Daoy (cell line): ENCODE results near the gene PTPMT1. TPM values are rescaled to one million over a fixed set of nuclear protein-coding genes. Genes with fewer than 3 reads are reported as not detected.

ENCODE experiments used
- DNase-seq: peaks from one replicate; pipeline ENCODE4 v3.0.0-alpha.2; 2015; ENCODE audit warnings: low read depth
- total RNA-seq: library from RNA; depleted of rRNA; stranded (reverse); fragments of >200 nt; shearing (Covaris generic); gene quantifications from 2 replicates; pipeline ENCODE4 v1.2.3, GENCODE V29; 2014

The PTPMT1 gene
- total RNA-seq, 1 experiment from 2014 or later, result 62.2 TPM

DNA sequence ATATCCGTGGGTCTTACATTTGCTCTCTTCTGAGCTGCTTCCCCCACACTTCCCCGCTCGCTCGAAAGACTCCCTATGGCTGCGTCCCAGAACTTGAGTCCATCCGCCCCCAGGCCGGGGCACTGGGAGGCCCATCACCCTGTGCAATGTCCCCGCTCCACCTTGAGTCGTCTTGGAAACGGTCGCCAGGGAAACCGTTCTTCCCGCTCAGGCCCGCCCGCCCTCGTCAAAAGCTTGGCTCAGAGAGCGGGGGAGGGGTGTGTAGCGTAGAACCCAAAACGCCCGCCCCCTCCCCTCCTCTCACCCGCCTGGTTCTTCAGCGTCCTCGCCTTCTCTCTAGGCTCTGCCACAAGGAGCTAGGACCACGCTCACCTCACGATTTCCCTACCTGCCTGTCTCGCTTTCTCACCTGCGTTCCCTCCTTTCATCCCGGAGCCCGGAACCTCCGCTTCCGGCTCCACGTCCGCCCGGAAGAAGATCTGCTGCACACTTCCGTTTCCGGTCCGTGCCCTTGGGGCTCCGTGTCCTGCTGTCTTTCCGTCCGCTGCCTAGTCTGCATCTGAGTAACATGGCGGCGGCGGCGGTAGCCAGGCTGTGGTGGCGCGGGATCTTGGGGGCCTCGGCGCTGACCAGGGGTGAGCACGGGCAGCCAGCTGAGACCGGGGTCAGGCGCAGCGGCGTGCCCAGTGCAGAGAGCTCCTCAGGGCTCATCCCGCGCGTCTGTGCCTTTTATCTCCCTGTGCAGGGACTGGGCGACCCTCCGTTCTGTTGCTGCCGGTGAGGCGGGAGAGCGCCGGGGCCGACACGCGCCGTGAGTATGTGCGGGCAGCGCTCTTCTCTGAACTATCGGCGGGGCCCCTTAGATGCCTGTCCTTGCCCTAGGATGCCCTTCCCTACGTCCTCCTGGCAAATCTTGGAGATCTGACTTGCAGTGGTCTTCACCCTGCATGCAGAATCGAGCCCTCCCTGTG lies 13.4 kb downstream of the PTPMT1 start, which contains the start of the genes KBTBD4 and NDUFS3:
TSS of gene KBTBD4 (minus strand) at position 447 of the 971 bp plus-strand sequence. CDS start at position 428, 19 bp downstream.
TSS of gene NDUFS3 (plus strand) at position 551 of the 971 bp plus-strand sequence. CDS start at position 569, 18 bp downstream.
- peak; percentile 88 for DNase-seq

DNA sequence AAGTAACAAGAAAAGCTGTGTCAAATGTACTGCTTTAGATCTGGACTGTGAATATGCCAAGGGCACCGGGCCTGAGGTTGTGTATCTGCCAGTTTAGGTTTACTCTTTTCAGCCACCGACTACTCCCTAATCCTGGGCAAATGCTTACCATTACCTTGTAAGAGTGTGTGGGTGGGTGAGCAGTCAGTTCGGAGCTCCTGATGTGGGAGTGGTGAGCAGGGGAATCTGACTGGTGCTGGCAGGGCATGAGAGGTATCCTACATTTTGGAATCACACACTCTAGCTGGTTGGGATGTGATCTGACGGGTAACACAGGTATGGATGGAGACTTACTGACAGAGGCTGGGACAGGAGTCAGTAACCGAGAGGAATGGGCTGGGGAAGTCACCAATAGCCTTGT lies 18.4 kb downstream of the PTPMT1 start:
- DNase-seq, result no peak

DNA sequence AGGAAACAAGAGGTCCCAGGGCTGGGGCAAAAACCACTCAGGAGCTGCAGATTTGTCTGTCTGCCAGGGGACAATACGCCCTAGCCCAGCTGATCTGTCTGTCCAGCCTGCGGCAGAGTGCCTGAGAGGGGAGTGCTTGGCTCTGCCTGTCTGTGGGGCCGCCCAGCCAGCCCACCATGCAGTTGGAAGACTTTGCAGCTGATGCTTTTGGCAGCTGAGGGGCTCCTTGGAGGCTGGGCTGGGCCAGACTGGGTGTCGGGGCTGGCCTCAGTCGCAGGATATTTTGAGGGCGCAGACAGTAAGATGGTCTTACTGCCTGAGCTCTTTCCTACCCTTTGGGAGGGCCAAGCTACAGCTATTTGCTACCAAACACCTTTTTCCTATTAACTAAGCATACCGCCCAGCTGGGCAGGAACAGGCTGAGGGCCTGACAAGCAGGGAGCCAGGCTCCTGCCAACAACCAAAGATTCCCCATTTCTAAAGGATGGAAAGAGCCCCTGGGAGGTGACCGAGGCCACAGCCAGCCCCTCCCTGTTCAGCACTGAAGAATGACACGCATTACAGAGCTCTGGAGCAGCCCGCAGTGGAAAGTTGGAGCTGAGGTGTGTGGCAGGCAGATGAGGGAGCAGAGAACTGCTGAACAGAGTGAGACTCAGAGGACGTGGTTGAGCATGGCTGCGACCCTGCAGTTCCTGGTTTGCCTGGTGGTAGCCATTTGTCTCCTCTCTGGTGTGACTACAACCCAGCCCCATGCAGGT lies 20.9 kb downstream of the PTPMT1 start, which contains the start of gene FAM180B:
TSS of gene FAM180B (plus strand) at position 581 of the 758 bp plus-strand sequence. CDS start at position 672, 91 bp downstream.
- DNase-seq, result no peak

DNA sequence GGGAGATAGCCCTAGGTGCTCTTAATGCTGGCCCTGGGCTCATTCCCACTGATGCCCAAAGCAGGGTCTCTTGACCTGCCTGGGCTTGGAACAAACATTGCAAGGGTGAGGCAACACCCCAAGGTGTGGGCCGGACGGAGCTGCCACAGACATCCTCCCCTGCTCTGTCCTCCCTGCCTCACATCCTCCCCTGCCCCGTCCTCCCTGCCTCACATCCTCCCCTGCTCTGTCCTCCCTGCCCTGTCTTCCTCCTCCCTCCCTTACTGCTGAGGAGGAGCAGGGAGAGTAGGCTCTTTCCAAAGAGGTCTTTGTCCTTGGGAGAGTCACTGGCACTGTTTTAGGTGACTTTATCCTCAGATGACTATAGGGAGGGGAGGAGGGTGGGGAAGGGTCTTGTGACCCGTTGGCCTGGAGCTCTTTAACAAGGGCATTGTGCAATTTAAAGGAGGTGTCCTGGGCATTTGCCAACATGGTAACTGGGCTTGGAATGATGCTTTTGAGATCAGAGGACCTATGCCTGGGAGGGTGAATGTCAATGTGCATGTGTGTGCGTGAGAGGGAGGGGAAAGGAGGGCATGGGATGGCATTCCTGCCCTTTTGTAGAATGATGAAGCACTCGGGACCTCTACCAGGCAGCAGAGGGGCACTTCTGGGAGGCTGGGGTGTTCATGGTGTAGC lies 21.8 kb downstream of the PTPMT1 start:
- DNase-seq, result no peak

DNA sequence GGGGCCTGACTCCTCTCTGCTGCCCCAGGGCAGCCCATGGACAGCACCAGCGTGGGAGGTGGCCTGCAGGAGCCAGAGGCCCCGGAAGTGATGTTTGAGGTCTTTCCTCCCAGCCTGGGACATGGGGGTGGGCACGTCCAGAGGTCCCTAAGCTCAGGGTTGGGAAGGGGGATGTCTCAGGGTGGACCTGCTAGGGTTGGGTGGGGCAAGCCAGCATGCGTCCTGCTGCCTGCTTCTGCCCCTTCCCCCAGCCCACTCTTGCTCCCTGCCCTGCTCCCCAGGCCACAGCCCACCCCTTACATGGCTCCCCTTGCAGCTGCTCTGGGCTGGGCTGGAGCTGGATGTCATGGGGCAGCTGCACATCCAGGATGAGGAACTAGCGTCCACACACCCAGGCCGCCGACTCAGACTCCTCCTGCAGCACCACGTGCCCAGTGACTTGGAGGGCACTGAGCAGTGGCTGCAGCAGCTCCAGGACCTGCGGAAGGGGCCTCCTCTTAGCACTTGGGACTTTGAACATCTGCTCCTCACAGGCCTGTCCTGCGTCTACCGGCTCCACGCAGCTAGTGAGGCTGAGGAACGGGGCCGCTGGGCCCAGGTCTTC lies 22.4 kb downstream of the PTPMT1 start:
- no peak for DNase-seq

DNA sequence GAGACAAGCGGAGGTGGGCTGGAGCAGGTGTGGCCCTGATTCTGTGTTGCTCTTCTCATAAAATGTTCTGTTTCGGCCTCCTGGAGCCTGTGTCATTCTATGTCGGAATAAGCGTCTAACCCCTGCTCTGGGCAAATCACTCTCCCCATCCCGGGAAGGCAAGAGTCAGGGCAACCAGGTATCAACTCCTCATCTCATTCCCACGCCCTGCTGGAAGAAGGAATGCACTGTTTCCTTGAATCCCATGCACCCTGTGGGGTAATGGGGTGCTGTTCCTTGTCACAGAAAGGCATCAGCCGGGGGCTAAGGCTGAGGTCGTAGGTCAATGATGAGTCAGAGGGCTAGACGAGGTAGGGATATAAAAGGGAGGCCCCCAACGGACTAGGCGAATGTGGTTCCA lies 23.7 kb downstream of the PTPMT1 start:
- no peak for DNase-seq

DNA sequence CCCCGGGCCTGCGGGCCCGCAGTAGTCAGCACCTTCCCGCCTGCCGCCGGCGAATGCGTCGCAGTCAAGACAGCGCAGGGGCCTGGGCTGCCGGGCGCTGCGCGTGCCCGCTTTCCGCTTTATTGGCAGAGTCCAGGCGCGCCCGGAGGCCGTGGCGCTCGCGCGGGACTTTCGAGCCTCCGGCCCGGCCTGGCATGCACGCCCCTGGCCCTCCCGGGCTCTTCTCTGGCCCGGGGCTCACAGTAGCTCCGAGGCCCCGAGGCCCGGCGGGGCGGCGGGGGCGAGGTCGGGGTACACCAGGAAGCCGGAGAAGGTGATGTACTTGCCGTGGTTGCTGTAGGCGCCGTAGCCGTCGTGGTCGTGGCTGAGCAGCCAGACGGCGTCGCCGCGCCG lies 24.2 kb downstream of the PTPMT1 start:
- no peak for DNase-seq

DNA sequence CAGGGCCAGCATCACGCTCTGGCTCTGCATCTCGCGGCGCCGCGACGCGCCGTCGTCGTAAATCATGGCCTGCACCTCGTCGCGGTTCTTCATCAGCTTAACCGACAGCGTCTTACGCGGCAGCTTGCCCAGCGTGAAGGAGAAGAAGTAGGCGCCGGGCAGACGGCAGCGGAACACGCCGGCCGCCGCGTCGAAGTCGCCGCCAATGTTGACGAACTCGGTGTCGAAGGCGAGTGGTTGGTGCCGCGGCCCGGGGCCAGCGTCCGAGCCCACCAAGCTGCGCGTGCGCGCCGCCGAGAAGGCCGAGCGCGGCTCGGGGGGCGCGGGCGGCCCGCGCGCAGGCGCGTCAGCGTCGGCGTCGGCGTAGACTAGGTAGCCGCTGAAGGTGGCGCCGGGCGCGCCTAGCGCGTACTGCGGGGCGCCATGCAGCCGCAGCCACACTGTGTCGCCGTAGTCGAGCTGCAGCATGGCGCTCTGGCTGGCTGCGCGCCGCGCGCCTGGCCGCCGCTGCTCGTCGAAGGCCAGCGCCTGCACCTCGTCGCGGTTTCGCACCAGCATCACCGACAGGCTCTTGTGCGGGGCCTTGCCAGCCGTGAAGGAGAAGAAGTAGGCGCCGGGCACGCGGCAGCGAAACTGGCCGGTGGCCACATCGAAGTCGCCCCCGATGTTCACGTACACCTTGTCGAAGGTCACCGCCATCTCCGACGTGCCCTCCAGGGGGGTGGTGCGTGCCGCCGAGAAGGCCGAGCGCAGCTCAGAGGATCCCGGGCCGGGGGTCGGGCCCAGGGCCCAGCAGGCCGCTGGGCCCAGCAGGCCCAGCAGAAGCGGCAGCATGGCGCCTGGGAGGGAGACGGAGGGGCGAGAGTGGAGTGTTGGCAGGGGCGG lies 24.8 kb downstream of the PTPMT1 start:
- no peak for DNase-seq

DNA sequence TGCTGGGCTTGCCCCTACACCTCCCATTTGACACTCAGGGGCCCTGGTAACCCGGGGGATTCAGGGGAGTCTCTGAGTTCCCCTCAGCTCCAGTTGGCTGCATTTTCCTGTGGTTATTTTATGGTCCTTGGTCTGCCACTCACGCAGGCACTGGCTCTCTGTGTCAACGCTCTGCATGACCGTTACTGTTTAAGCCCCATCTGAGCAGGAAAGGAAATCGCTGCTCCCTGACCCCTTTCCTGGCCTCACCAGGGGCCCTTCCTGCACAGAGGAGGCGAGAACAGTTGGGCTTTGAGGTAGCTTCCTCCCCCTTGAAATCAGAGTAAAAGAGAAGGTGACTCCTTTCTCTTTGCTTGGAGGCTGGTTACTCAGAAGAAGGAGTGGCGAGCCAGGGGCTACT lies 26.4 kb downstream of the PTPMT1 start:
- no peak for DNase-seq

DNA sequence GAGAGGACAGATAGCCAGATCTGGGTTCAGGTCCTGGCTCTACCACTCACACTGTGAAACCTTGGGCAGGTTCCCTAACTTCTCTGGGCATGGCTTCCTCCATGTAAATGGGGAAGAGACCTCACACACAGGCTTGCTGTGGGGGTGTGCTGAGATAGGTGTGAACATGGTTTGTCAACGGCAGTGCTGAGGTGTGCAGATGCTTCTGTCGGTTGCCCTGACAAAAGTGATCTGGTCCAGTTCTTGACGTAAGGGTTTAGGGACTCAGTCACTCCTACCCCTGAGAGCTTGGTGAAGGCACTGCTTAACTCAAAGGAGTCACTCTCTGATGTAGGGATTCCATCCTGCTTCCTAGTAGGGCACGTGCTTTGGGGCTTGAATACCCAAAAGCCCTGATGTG lies 26.9 kb downstream of the PTPMT1 start:
- DNase-seq, result no peak

DNA sequence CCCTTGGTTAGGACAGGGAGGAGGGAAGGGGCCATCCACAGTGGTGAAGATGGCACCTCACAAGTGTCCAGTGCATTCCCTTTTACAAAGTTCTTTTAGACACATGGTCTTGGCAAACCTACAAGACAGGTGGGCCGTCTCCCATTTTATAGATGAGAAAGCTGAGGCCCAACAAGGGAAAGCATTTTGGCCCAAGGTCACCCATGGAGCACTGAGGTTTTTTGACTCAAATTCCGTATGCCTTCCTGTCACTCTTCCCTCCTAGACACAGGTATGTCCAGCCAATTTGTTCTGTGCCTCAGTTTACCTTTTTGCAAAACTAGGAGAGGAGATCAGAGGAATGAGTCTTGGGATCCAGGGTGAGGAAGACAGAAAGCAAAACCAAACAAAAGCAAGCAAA lies 27.6 kb downstream of the PTPMT1 start:
- no peak for DNase-seq

DNA sequence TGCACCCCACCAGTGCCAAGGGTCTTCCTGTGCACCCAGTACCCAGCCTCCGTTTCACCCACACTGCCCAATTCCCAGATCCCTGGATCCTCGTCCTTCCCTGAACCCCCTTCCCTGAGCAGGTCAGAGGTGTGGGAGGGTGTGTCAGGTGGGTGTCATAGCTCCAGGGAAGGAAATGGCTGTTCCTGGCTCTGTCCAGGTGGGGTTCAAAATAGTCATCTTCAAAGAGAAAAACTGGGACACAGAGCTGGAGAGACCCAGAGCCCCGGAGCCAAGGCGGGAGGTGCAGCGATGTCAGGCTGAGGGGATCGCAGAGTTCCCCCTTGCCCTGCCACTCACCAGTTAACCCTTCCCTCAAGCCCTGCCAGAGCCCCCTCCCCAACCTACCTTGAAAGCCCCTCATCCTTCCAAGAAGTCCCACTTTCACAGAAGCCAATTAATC lies 28.1 kb downstream of the PTPMT1 start:
- DNase-seq, result no peak

DNA sequence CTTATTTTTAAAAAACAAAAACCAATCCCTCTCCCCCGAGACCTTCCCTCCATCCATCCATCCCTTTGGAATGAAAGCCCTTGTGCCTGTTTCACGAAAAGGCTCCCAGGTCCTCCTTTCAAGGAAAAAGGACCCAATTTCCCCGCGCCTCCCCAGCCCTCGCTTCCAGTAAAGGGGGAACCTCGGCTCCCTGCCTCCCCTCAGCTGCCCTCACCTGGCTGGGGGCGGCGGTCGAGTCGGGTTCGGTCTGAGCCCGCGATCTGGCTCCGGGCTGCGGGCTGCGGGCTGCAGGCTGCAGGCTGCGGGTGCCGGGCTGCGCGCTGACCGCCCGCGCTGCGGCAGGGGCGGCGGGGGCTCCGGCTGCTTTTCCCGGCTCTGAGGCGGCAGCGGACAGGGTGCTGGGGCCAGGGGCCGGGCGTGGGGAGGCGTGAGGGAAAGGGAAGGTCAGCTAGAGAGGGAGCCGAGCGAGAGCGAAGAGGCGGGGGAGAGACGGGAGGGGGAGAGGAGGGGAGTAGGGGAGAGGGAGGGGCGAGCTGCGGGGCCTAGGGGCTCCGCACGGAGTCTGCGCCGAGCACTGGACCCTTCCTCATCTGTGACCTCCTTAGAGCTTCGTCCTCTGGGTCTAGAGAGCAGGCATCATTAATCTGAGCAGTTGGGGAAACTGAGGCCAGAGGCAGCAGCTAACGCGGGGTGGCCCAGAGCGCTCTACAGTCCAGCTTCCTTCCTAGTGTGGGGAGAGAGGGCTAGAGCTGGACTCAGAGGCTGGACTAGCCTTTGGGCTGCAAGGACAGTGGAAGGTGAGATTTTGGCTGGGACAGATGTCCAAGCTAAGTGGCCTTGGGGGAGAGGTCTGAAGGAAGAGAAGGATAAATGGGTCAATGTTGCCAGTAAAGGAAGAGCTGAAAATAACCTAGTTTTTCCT lies 28.8 kb downstream of the PTPMT1 start, which contains the start of gene C1QTNF4:
TSS of gene C1QTNF4 (minus strand) at position 478 of the 922 bp plus-strand sequence. CDS start 3,601 bp downstream, outside the sequence.
- no peak for DNase-seq

DNA sequence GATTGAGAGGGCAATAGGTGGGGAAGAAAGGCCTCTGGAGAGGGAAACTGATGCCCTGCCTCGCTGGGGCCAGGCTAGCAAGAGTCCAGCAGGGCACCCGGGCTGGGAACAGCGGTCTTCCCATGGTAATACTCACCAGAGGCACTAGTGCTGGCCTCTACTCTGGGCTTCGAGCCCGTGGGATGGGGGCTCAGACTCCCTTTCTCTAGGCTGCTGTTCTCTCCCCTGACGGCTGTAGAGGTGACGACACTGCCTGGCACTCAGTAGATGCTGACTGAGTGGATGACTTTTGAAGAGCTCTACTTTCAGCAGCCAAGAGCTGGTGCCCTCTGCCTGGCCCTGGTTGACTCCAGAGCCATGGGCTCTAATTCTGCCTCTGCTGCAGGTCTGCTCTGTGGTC lies 29.6 kb downstream of the PTPMT1 start:
- DNase-seq, result no peak

DNA sequence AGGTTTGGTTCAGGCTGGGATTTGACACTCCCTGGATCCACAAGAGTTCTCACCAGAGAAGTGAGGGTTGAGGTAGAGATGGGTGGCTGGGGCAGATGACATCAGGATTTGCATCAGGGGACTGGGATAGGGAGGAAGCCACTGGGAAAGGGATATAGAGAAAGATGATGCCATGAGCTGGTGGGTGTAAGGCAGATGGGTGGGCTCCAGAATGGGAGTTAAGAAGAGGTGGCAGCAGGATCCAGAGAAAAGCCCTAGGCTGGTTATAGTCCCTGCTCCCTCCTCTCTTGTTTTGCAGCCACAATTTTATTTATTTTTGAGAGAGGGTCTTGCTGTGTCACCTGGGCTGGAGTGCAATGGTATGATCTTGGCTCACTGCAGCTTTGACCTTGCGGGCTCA lies 30.6 kb downstream of the PTPMT1 start:
- DNase-seq, result no peak

DNA sequence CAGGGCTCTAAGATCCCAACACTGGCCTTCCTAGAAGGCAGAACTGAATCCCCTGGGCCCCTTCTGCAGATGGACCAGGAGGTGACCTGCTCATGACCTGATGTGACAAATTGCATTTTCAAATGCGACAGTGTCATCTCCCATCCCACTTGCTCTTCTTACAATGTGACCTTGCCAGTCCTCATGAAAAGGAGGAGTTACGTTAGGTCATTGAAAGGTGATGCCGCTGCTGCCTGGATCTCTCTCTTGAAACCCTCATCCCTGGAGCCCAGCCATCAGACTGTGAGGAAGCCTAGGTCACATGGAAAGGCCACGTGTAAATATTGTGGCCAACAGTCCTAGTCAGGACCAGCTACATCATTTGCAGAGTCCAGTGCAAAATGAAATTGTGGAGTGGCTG lies 34.5 kb downstream of the PTPMT1 start:
- DNase-seq, result no peak

DNA sequence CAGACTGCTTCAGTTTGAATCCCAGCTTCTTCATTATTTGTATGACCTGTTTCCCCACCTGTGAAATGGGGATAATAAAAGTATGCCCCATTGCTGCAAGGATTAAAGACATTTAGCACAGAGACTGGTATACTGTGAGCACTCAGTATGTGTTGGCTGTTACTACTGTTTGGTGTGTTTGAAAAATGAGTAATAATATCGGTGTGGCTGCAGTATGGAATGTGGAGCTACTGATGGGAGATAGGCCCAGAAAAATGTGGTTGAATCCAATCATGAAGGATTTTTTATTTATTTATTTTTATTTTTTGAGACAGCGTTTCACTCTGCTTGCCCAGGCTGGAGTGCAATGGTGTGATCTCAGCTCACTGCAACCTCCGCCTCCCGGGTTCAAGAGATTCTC lies 37.9 kb downstream of the PTPMT1 start:
- no peak for DNase-seq

DNA sequence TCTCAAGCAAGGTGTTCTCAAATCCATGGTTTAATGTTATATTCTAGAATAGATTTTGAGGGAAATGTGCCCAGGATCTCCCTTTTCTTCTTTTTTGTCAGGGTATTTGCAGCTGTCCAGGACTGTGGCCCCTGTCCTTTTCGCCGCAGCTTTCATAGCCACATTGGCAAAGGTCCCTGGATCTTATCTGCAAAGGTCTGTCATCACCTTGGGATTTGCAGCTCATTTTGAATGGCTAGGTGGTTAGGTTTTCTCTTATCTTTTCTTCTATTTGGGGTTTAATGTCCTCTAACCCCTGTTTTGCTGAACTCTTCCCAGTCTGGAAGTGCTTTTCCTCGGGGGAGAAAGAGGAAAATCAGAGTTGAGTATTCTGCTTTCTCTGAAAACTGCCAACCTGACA lies 40.5 kb downstream of the PTPMT1 start:
- DNase-seq, result no peak

DNA sequence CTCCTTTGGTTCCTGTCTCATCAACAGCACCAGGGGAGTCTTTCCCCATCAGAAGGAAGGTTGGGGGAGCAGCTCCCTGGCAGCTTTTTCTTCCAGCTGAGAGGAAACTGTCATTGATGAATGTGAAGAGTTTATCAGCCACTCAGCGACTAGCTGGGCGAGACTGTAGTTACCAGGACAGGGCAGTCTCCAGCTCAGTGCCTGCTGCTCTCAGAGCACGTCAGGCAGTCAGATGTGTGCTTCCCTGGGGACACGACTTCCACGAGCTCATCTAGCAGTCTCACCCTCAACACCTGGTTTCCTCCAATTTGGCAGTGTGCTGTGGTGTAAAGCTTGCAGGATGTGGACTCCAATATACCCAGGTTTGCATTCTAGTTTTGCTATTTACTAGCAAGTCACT lies 41.3 kb downstream of the PTPMT1 start:
- DNase-seq, result no peak
